H1 (cell line): ENCODE data around the gene OSR1. TPM values are rescaled to one million over a fixed set of nuclear protein-coding genes. Genes with fewer than 3 reads are reported as not detected.

Source experiments
- CTCF ChIA-PET: fragments of 300-600 bp; sonication (Branson Sonifier 250); formaldehyde crosslinking; loops from one replicate; lab custom pipeline; 2021; ENCODE audit not compliant: partially characterized antibody; lab: Charles Lee
- POLR2A ChIA-PET: fragments of 300-600 bp; sonication (Branson Sonifier 250); formaldehyde crosslinking; loops from one replicate; lab custom pipeline; 2021; ENCODE audit warnings: inconsistent platforms; ENCODE audit not compliant: partially characterized antibody; lab: Charles Lee
- DNase-seq, 2 experiments: peaks; one replicate each; pipeline versions ENCODE4 v3.0.0 to v3.0.0-alpha.2; 2010 to 2022; ENCODE audit warnings: low spot score in 2 of 2, low read depth in 1 of 2, mixed read lengths in 1 of 2
- FAIRE-seq: peaks from 2 replicates; lab custom pipeline; 2011; peaks lifted over from hg19 to GRCh38; lab: Jason Lieb, UNC
- H2AFZ ChIP-seq: 2 replicates; pipeline ENCODE4 v1.8.1; 2012; ENCODE audit warnings: low read length, inconsistent platforms
- H2AK5ac ChIP-seq: 2 replicates; pipeline ENCODE4 v1.6.1; 2013; ENCODE audit warnings: low read depth, low read length
- H2BK120ac ChIP-seq: replicated peaks from 2 replicates; pipeline ENCODE3; 2013; ENCODE audit warnings: low read depth, low read length, inconsistent platforms
- H2BK12ac ChIP-seq: 2 replicates; pipeline ENCODE4 v1.6.1; 2013; ENCODE audit warnings: low read depth, low read length
- H2BK15ac ChIP-seq: 2 replicates; pipeline ENCODE4 v1.6.1; 2013; ENCODE audit warnings: low read length
- H2BK20ac ChIP-seq: 2 replicates; pipeline ENCODE4 v1.6.1; 2013; ENCODE audit warnings: low read length
- H2BK5ac ChIP-seq: 2 replicates; pipeline ENCODE4 v1.6.1; 2013; ENCODE audit warnings: low read depth, low read length
- H3K14ac ChIP-seq: 2 replicates; pipeline ENCODE4 v1.6.1; 2013; ENCODE audit warnings: inconsistent platforms; ENCODE audit not compliant: insufficient read length
- H3K18ac ChIP-seq: 2 replicates; pipeline ENCODE4 v1.6.1; 2013; ENCODE audit warnings: low read length; ENCODE audit errors: extremely low read depth
- H3K23ac ChIP-seq: 2 replicates; pipeline ENCODE4 v1.6.1; 2013; ENCODE audit warnings: inconsistent platforms; ENCODE audit not compliant: insufficient read length
- H3K23me2 ChIP-seq: 2 replicates; pipeline ENCODE4 v1.6.1; 2013; ENCODE audit warnings: low read depth, low read length
- H3K27ac ChIP-seq: 2 replicates; pipeline ENCODE4 v1.6.1; 2011; ENCODE audit warnings: low read depth, low read length, inconsistent platforms
- H3K27me3 ChIP-seq, 4 experiments: replicated peaks in 1 of 4; 1 replicate in 1 of 4; 2 replicates in 3 of 4; pipeline versions ENCODE4 v1.6.1 to v1.8.1; 2011 to 2013; ENCODE audit warnings: low read length in 3 of 4, mild to moderate bottlenecking in 3 of 4, inconsistent platforms in 2 of 4, mixed read lengths in 2 of 4, moderate library complexity in 1 of 4; ENCODE audit not compliant: control insufficient read depth in 3 of 4, insufficient read depth in 3 of 4; ENCODE audit errors: extremely low read depth in 1 of 4
- H3K36me3 ChIP-seq, 4 experiments: 2 replicates each; pipeline versions ENCODE4 v1.6.1 to v1.8.1; 2011 to 2013; ENCODE audit warnings: mild to moderate bottlenecking in 4 of 4, low read length in 3 of 4, moderate library complexity in 2 of 4, control low read depth in 1 of 4, inconsistent platforms in 1 of 4; ENCODE audit not compliant: insufficient read depth in 4 of 4, control insufficient read depth in 2 of 4
- H3K4ac ChIP-seq: replicated peaks from 2 replicates; pipeline ENCODE3; 2013; ENCODE audit warnings: low read length, low read depth, mixed read lengths, inconsistent platforms; ENCODE audit not compliant: insufficient read length
- H3K4me1 ChIP-seq, 4 experiments: replicated peaks in 1 of 4; 1 replicate in 1 of 4; 2 replicates in 3 of 4; pipeline versions ENCODE4 v1.6.1 to v1.8.1; 2011 to 2013; ENCODE audit warnings: low read length in 3 of 4, inconsistent platforms in 2 of 4, mixed read lengths in 1 of 4; ENCODE audit not compliant: insufficient read depth in 4 of 4, control insufficient read depth in 3 of 4
- H3K4me2 ChIP-seq, 2 experiments: 2 replicates each; pipeline versions ENCODE4 v1.6.1 to v1.8.1; 2011 to 2013; ENCODE audit warnings: low read depth in 2 of 2, low read length in 2 of 2, control low read depth in 1 of 2, inconsistent platforms in 1 of 2, mild to moderate bottlenecking in 1 of 2; ENCODE audit not compliant: insufficient read depth in 1 of 2
- H3K4me3 ChIP-seq, 4 experiments: fragments of 200-600, 300-600 bp in 1 of 4; sonication (generic), shearing (Covaris generic), sonication (Bioruptor Twin) in 1 of 4; 2 replicates each; pipeline versions ENCODE4 v1.5.1 to v1.8.1; 2011 to 2016; ENCODE audit warnings: low read length in 4 of 4, low read depth in 3 of 4, control low read depth in 2 of 4, inconsistent platforms in 2 of 4, mild to moderate bottlenecking in 2 of 4, mixed read lengths in 1 of 4, moderate library complexity in 1 of 4; ENCODE audit not compliant: insufficient read depth in 2 of 4; ENCODE audit errors: extremely low read depth in 1 of 4
- H3K56ac ChIP-seq: replicated peaks from 2 replicates; pipeline ENCODE3; 2013; ENCODE audit warnings: low read depth, mild to moderate bottlenecking, mixed read lengths, low read length, inconsistent platforms; ENCODE audit not compliant: insufficient read length
- H3K79me1 ChIP-seq: 2 replicates; pipeline ENCODE4 v1.6.1; 2013; ENCODE audit warnings: low read depth, low read length, control low read depth
- H3K79me2 ChIP-seq, 2 experiments: 2 replicates each; pipeline versions ENCODE4 v1.6.1 to v1.8.1; 2012 to 2013; ENCODE audit warnings: low read length in 2 of 2, mild to moderate bottlenecking in 2 of 2, inconsistent platforms in 1 of 2; ENCODE audit not compliant: insufficient read depth in 2 of 2, control insufficient read depth in 1 of 2
- H3K9ac ChIP-seq, 4 experiments: replicated peaks in 1 of 4; 1 replicate in 1 of 4; 2 replicates in 3 of 4; pipeline versions ENCODE4 v1.6.1 to v1.8.1; 2011 to 2013; ENCODE audit warnings: low read depth in 3 of 4, low read length in 3 of 4, control low read depth in 2 of 4, mild to moderate bottlenecking in 2 of 4, moderate library complexity in 2 of 4, inconsistent platforms in 1 of 4; ENCODE audit errors: extremely low read depth in 1 of 4
- H3K9me3 ChIP-seq, 2 experiments: 2 replicates each; pipeline versions ENCODE4 v1.6.1 to v1.8.1; 2012 to 2013; ENCODE audit warnings: mild to moderate bottlenecking in 2 of 2, moderate library complexity in 2 of 2, control low read depth in 1 of 2, inconsistent platforms in 1 of 2, low read depth in 1 of 2, low read length in 1 of 2, mixed read lengths in 1 of 2; ENCODE audit not compliant: insufficient read depth in 2 of 2
- H4K20me1 ChIP-seq, 2 experiments: replicated peaks in 1 of 2; 2 replicates each; pipeline versions ENCODE3 to v1.8.1; 2011 to 2013; ENCODE audit warnings: inconsistent platforms in 2 of 2, low read length in 2 of 2, mild to moderate bottlenecking in 1 of 2; ENCODE audit not compliant: insufficient read depth in 2 of 2, control insufficient read depth in 1 of 2
- H4K5ac ChIP-seq: 2 replicates; pipeline ENCODE4 v1.6.1; 2013; ENCODE audit warnings: low read length, low read depth, mixed read lengths, inconsistent platforms; ENCODE audit not compliant: insufficient read length
- H4K8ac ChIP-seq: 2 replicates; pipeline ENCODE4 v1.8.0; 2013; ENCODE audit warnings: mild to moderate bottlenecking, moderate library complexity, low read length, inconsistent platforms; ENCODE audit not compliant: insufficient read depth; ENCODE audit errors: extremely low read depth
- H4K91ac ChIP-seq: replicated peaks from 2 replicates; pipeline ENCODE3; 2013; ENCODE audit warnings: low read length, mixed read lengths, inconsistent platforms; ENCODE audit not compliant: insufficient read length
- BACH1 ChIP-seq: IDR thresholded peaks from 2 replicates; pipeline ENCODE4 v1.6.1; 2012; ENCODE audit warnings: low read length, improper control_type of control experiment
- BRCA1 ChIP-seq: IDR thresholded peaks from 2 replicates; pipeline ENCODE4 v1.6.1; 2012; ENCODE audit warnings: low read depth, low read length, improper control_type of control experiment
- CEBPB ChIP-seq: IDR thresholded peaks from 2 replicates; pipeline ENCODE4 v1.6.1; 2012; ENCODE audit warnings: low read depth, low read length
- E2F6 ChIP-seq: IDR thresholded peaks from 2 replicates; pipeline ENCODE4 v1.6.1; 2012; ENCODE audit warnings: inconsistent platforms
- GABPA ChIP-seq: IDR thresholded peaks from 2 replicates; pipeline ENCODE4 v1.6.1; 2011; ENCODE audit warnings: mild to moderate bottlenecking, low read length, moderate library complexity, borderline replicate concordance; ENCODE audit not compliant: insufficient read depth
- HDAC6 ChIP-seq: IDR thresholded peaks from one replicate; pipeline ENCODE4 v1.7.1; 2012; ENCODE audit warnings: low read depth, mild to moderate bottlenecking, inconsistent platforms, low read length, moderate library complexity
- MAFK ChIP-seq: IDR thresholded peaks from 2 replicates; pipeline ENCODE4 v1.6.1; 2012; ENCODE audit warnings: low read depth, mild to moderate bottlenecking, improper control_type of control experiment, low read length
- PHF8 ChIP-seq: fragments of 200-600 bp; sonication (generic); conservative IDR thresholded peaks from 2 replicates; pipeline ENCODE4 v1.7.1; 2012; ENCODE audit warnings: low read depth, mild to moderate bottlenecking, inconsistent platforms, low read length, moderate library complexity
- POLR2AphosphoS5 ChIP-seq: IDR thresholded peaks from 2 replicates; pipeline ENCODE4 v1.6.1; 2011; ENCODE audit warnings: low read depth, low read length
- SAP30 ChIP-seq: fragments of 300-600 bp; sonication (generic); IDR thresholded peaks from 2 replicates; pipeline ENCODE4 v1.7.1; 2012; ENCODE audit warnings: low read length, moderate library complexity, mild to moderate bottlenecking, inconsistent platforms; ENCODE audit not compliant: insufficient read depth, insufficient replicate concordance
- TAF1 ChIP-seq: IDR thresholded peaks from 2 replicates; pipeline ENCODE4 v1.6.1; 2011; ENCODE audit warnings: mild to moderate bottlenecking, low read depth, low read length
- WGBS, 2 experiments: shearing (Covaris generic) in 1 of 2; methylation state at CpG; one replicate each; pipeline versions ENCODE4 v1.1.6 to v1.1.7; 2013 to 2015; ENCODE audit warnings: low lambda C conversion rate in 2 of 2, mixed read lengths in 2 of 2, inconsistent platforms in 1 of 2, low coverage in 1 of 2, missing lambda C conversion rate in 1 of 2; ENCODE audit not compliant: insufficient replicate concordance in 2 of 2, insufficient coverage in 1 of 2, insufficient read length in 1 of 2; ENCODE audit errors: extremely low coverage in 1 of 2, missing lambda C conversion rate in 1 of 2; 5-methylcytosine and 5-hydroxymethylcytosine counted together
- polyA plus RNA-seq, 7 experiments: library from polyadenylated mRNA; depleted of rRNA in 3 of 7; stranded (reverse) in 5 of 7; unstranded in 2 of 7; fragments of >200 nt in 5 of 7; fragments of 200-250 nt in 2 of 7; gene quantifications; 1 replicate in 5 of 7; 2 replicates in 1 of 7; 4 replicates in 1 of 7; pipeline versions ENCODE4 v1.2.1 to v1.2.3, GENCODE V29; 2011 to 2013; ENCODE audit warnings: missing spikeins in 2 of 7, mixed read lengths in 2 of 7
- total RNA-seq: library from RNA; stranded (reverse); fragmentation: NEBNext Ultra II Directional; extraction: Animal tissue kit (Norgen Biotek cat#: 25700); gene quantifications from 2 replicates; pipeline ENCODE4 v1.2.1, GENCODE V29; 2021

The OSR1 gene
- total and polyA plus RNA-seq, 2 of the 8 experiments (the other 6 are each of a cell fraction or from before 2014, with no cell fraction given), result 0.05 to 0.22 TPM

- H3K4me2 ChIP-seq, result peak overlapping the region; percentile 86 to 90
- no peak overlapping the region for H3K27ac ChIP-seq
- H3K4me3 ChIP-seq, result peak overlapping the region; percentile 25 to 59 (median 36)
- H3K56ac ChIP-seq, result no peak overlapping the region
- no peak overlapping the region for H2BK12ac ChIP-seq
- peaks cover 95 to 99% (median 98%) of the 10 kb centered on the region in 4 experiments for H3K27me3 ChIP-seq
- H2BK120ac ChIP-seq, result no peak overlapping the region
- no peak overlapping the region for H2BK5ac ChIP-seq
- H3K18ac ChIP-seq, result no peak overlapping the region; the same call in 1 of the 2 replicates
- H3K79me1 ChIP-seq, result no peaks in the 10 kb centered on the region
- no peaks in the 10 kb centered on the region for H3K79me2 ChIP-seq
- no peak overlapping the region for H2AFZ ChIP-seq
- no peak for FAIRE-seq
- no peaks in the 10 kb centered on the region for H3K9me3 ChIP-seq
- H3K23ac ChIP-seq, result no peak overlapping the region
- no peak overlapping the region for H2BK15ac ChIP-seq
- H3K9ac ChIP-seq, result no peak overlapping the region
- 0 out of 8 replicates have a peak, but pooled peaks cover 0 to 6% (median 0%) of the 10 kb centered on the region in 4 experiments for H3K36me3 ChIP-seq
- peaks cover 5% of the 10 kb centered on the region; the same call in 1 of the 2 replicates for H3K23me2 ChIP-seq
- ChIA-PET POLR2A (interaction anchor here (2.2 kb wide), 1 partner anchor 9 kb away, joined by 6 read pairs; no protein-coding TSS in a partner anchor), CTCF (interaction anchor here (0.9 to 5.4 kb wide), 6 partner anchors 7 to 611 kb away, joined by 4 to 104 read pairs (median 9); no protein-coding TSS in a partner anchor)
- no peak overlapping the region for H4K5ac ChIP-seq
- H2BK20ac ChIP-seq, result no peak overlapping the region
- no peak overlapping the region for H4K91ac ChIP-seq
- peak in 1 of 2 experiments; percentile 64 for DNase-seq
- WGBS, 2 experiments, result 4% methylated on average over 40 of the region's 45 CpGs; no CpG with 5 or more reads in 1 of the 2 experiments
- no peak overlapping the region for H3K14ac ChIP-seq
- H3K4me1 ChIP-seq, result peaks cover 9 to 51% (median 27%) of the 10 kb centered on the region in 4 experiments
- H4K20me1 ChIP-seq, result peaks cover 22 to 53% of the 10 kb centered on the region in 2 experiments
- H2AK5ac ChIP-seq, result peak overlapping the region; percentile 44; the same call in 1 of the 2 replicates
- H4K8ac ChIP-seq, result no peak overlapping the region
- H3K4ac ChIP-seq, result no peak overlapping the region
- TF ChIP-seq E2F6 (no peak), SAP30 (no peak), HDAC6 (no peak), CEBPB (no peak), MAFK (no peak), BRCA1 (no peak), BACH1 (no peak), POLR2AphosphoS5 (no peak), PHF8 (no peak), TAF1 (no peak), GABPA (no peak)
Observed at GRCh38 chr2:19357402-19358241, 801 bp downstream of the OSR1 start.
